ENCODE measurements around the gene TOR1AIP2. TPM values are rescaled to one million over a fixed set of nuclear protein-coding genes. Genes with fewer than 3 reads are reported as not detected.

Gene TOR1AIP2
- total RNA-seq = 10 to 100 TPM; 61.5 to 73.8 (median 68.0) TPM

DNA sequence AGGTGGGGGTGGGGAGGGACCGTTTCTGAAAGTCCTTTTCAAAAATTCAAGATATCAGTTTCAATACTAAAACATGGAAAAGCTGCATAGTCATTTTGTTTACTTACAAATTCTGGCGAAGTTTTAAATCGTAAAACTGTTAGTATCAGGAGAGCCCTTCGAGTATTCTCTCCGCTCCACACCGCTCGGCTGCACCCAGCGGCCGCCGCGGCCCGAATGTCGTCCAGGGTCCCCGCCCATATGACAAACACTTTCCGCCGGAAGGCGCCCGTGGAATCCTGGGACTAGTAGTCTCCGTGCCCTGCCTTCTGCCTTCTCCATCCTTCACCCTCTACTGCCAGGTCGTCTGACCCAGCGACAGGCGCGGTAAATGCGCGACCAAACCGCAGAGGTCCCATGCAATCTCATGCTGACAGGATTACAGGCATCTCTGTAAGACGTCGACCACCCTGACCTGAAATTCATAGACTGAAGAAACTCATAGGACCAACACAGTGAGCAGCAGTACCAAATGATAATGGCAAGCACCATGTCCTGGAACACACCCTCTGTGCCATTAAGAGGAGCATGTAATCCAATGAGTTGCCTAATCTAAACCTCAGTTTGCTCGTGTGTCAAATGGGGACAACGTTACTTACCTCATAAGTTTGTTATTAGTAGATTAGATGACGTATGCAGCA is at the start of gene TOR1AIP2:
Gene TOR1AIP2, minus strand, starts transcription at position 218 of the 680 bp plus-strand sequence. CDS start 25,138 bp downstream, outside the sequence.
- H3K36me3 ChIP-seq = peaks cover 3 to 15% of the 10 kb centered on the region in 2 donors
- ATAC-seq = peak; percentile 50
- H3K9me3 ChIP-seq = no peaks in the 10 kb centered on the region
- peak within 1 kb of the TSS; percentile 63 to 92 for H3K4me3 ChIP-seq
- H3K4me1 ChIP-seq = peaks cover 6 to 56% (median 15%) of the 10 kb centered on the region in 3 donors
- TF ChIP-seq POLR2AphosphoS5 (IDR thresholded peaks at IDR 0.05) (peak; percentile 99), POLR2A (IDR thresholded peaks at IDR 0.05) (peak; percentile 92 to 95), EP300 (IDR thresholded peaks at IDR 0.05) (no peak)
- TF ChIP-seq, protein P1, sequence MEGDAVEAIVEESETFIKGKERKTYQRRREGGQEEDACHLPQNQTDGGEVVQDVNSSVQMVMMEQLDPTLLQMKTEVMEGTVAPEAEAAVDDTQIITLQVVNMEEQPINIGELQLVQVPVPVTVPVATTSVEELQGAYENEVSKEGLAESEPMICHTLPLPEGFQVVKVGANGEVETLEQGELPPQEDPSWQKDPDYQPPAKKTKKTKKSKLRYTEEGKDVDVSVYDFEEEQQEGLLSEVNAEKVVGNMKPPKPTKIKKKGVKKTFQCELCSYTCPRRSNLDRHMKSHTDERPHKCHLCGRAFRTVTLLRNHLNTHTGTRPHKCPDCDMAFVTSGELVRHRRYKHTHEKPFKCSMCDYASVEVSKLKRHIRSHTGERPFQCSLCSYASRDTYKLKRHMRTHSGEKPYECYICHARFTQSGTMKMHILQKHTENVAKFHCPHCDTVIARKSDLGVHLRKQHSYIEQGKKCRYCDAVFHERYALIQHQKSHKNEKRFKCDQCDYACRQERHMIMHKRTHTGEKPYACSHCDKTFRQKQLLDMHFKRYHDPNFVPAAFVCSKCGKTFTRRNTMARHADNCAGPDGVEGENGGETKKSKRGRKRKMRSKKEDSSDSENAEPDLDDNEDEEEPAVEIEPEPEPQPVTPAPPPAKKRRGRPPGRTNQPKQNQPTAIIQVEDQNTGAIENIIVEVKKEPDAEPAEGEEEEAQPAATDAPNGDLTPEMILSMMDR (IDR thresholded peaks at IDR 0.05) = peak in 3 of 4 experiments; percentile 13 to 28 (median 20)
- 4 to 6% methylated on average over 17 to 21 of the region's 31 CpGs for WGBS, 2 donors (ENCODE audit: low coverage in 1 of 2)
- peak within 1 kb of the TSS; percentile 40 to 78 (median 70) for H3K27ac ChIP-seq
- H3K27me3 ChIP-seq = no peaks in the 10 kb centered on the region

DNA sequence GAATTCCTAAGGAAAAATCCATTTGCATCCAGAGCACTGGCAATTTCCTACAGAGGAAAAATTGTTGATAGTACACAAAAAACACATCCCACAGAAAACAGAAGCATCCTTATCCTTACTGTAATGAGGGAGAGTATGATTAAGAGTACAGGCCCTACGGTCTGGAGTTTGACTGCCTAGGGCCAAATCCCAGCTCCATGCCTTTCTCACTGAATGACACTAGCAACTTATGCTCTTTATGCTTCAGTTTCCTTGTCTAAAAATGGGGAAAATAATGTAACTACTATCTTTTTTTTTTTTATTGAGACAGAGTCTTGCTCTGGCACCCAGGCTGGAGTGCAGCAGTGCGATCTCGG is 49.2 kb upstream of the TOR1AIP2 start:
- H3K4me1 ChIP-seq = peaks cover 0 to 4% (median 0%) of the 10 kb centered on the region in 3 donors
- no peaks in the 10 kb centered on the region for H3K27me3 ChIP-seq
- H3K9me3 ChIP-seq = no peaks in the 10 kb centered on the region
- 100% methylated on average over 1 of the region's 3 CpGs for WGBS, 2 donors (ENCODE audit: low coverage in 1 of 2)
- H3K27ac ChIP-seq = no peak overlapping the region
- H3K36me3 ChIP-seq = peaks cover 0 to 3% of the 10 kb centered on the region in 2 donors
- H3K4me3 ChIP-seq = no peak overlapping the region
- TF ChIP-seq, protein P1 (IDR thresholded peaks at IDR 0.05) = no peak
- TF ChIP-seq POLR2AphosphoS5 (IDR thresholded peaks at IDR 0.05) (no peak), POLR2A (IDR thresholded peaks at IDR 0.05) (no peak), EP300 (IDR thresholded peaks at IDR 0.05) (no peak)
- ATAC-seq = no peak

DNA sequence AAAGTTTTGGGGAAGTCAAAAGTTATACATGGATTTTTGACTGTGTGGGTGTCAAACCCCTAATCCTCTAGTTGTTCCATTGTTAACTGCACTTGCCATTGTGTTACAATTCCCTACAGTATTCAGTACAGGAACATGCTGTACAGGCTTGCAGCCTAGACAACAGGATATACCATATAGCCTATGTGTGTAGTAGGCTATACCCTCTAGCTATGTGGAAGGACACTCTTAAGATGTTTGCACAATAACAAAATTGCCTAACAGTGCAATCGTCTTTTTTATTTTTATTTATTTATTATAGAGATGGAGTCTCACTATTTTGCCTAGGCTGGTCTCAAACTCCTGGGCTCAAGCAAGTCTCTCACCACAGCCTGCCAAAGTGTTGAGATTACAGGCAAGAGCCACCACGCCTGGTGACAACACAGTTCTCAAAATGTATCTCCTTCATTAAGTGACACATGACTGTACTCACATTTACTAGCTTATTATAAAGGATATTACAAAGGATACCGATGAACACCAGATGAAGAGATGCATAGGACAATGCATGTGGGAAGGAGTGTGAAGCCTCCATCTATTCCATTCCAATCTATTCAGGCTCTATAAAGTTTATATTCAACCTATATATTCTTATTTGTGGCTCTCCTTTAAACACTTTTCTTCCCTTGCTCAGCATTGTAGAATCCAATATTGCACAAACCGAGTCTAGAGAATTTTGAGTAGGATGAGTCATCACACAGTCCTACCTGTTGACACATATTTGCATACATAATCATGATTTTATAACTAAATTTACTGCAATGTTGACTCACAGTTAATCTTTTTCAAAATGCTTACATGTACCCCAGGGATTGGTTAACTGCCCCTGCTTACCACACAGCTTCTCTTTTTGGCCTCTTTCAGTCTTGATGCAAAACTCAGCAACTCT is 48.6 kb upstream of the TOR1AIP2 start:
- no peak for TF ChIP-seq EP300 (IDR thresholded peaks at IDR 0.05)
- TF ChIP-seq, protein P1 (IDR thresholded peaks at IDR 0.05) = no peak
- TF ChIP-seq POLR2AphosphoS5 (IDR thresholded peaks at IDR 0.05) = no peak
- no peak for TF ChIP-seq POLR2A (IDR thresholded peaks at IDR 0.05)
- Histone ChIP-seq H3K27ac (no peak overlapping the region), H3K27me3 (no peaks in the 10 kb centered on the region), H3K4me3 (no peak overlapping the region), H3K9me3 (no peaks in the 10 kb centered on the region), H3K36me3 (peaks cover 0 to 10% of the 10 kb centered on the region in 2 donors), H3K4me1 (peaks cover 0 to 4% (median 0%) of the 10 kb centered on the region in 3 donors)
- WGBS, 2 donors (ENCODE audit: low coverage in 1 of 2) = 82 to 92% methylated on average over 4 of the region's 4 CpGs
- ATAC-seq = no peak

DNA sequence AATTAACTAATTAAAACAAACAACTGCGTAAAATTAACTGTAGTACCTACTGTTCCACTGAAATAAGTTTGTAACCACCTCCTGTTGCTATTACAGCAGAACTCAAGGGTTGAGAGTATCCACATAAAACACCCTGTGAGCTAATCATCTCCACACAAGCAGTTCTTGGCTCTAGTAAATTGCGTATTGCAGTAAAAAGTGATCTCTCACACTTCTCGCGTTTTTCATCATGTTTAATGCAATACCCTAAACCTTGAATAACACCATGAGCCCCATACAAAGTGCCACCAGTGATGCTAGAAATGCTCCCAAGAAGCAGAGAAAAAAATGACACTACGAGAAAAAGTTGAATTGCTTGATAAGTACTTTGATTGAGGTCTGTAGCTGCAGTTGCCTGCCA is 47.7 kb upstream of the TOR1AIP2 start:
- Histone ChIP-seq H3K4me3 (no peak overlapping the region), H3K36me3 (peaks cover 0 to 18% of the 10 kb centered on the region in 2 donors), H3K4me1 (peaks cover 0 to 2% (median 0%) of the 10 kb centered on the region in 3 donors), H3K27ac (no peak overlapping the region), H3K9me3 (no peaks in the 10 kb centered on the region), H3K27me3 (no peaks in the 10 kb centered on the region)
- WGBS, 2 donors (ENCODE audit: low coverage in 1 of 2) = 88 to 99% methylated on average over 5 of the region's 5 CpGs
- ATAC-seq = no peak
- TF ChIP-seq, protein P1 (IDR thresholded peaks at IDR 0.05) = no peak
- TF ChIP-seq EP300 (IDR thresholded peaks at IDR 0.05) (no peak), POLR2AphosphoS5 (IDR thresholded peaks at IDR 0.05) (no peak), POLR2A (IDR thresholded peaks at IDR 0.05) (no peak)

Data from gastroesophageal sphincter (tissue), 4 donors.